Astrocyte (in vitro differentiated cells and primary cell): ENCODE results near the gene SPG11. TPM values are rescaled to one million over a fixed set of nuclear protein-coding genes. Genes with fewer than 3 reads are reported as not detected.
"Not testable (repeated sequence)": the region's sequence is repeated elsewhere in the genome, so short reads cannot be mapped to it uniquely, and the experiment has no call there.

ENCODE experiments used
- DNase-seq: peaks from one replicate; pipeline ENCODE4 v3.0.0-alpha.2; 2010; ENCODE audit warnings: low read depth
- FAIRE-seq: peaks from 2 replicates; lab custom pipeline; 2011; peaks lifted over from hg19 to GRCh38; lab: Jason Lieb, UNC
- H2AFZ ChIP-seq: 2 replicates; pipeline ENCODE4 v1.6.0; 2012; ENCODE audit warnings: low read depth, low read length, inconsistent platforms
- H3K27ac ChIP-seq: 2 replicates; pipeline ENCODE4 v1.5.1; 2011; ENCODE audit warnings: low read depth, low read length, inconsistent platforms
- H3K27me3 ChIP-seq: 2 replicates; pipeline ENCODE4 v1.6.0; 2011; ENCODE audit warnings: low read length, inconsistent platforms; ENCODE audit not compliant: insufficient read depth
- H3K36me3 ChIP-seq: 2 replicates; pipeline ENCODE4 v1.5.1; 2011; ENCODE audit warnings: low read length, inconsistent platforms; ENCODE audit not compliant: insufficient read depth
- H3K4me1 ChIP-seq: 2 replicates; pipeline ENCODE4 v1.5.1; 2011; ENCODE audit warnings: low read length, inconsistent platforms; ENCODE audit not compliant: insufficient read depth
- H3K4me2 ChIP-seq: 2 replicates; pipeline ENCODE4 v1.6.0; 2012; ENCODE audit warnings: low read length, inconsistent platforms
- H3K4me3 ChIP-seq: 2 replicates; pipeline ENCODE4 v1.5.1; 2011; ENCODE audit warnings: low read depth, mild to moderate bottlenecking, low read length, inconsistent platforms; ENCODE audit not compliant: insufficient read depth
- H3K79me2 ChIP-seq: 2 replicates; pipeline ENCODE4 v1.6.0; 2012; ENCODE audit warnings: mild to moderate bottlenecking, low read length, inconsistent platforms; ENCODE audit not compliant: insufficient read depth
- H3K9ac ChIP-seq: 2 replicates; pipeline ENCODE4 v1.6.0; 2012; ENCODE audit warnings: mild to moderate bottlenecking, low read length, inconsistent platforms
- H3K9me3 ChIP-seq: 2 replicates; pipeline ENCODE4 v1.5.1; 2012; ENCODE audit warnings: low read depth, mild to moderate bottlenecking, low read length, inconsistent platforms; ENCODE audit not compliant: insufficient read depth
- H4K20me1 ChIP-seq: 2 replicates; pipeline ENCODE4 v1.6.0; 2012; ENCODE audit warnings: low read length, inconsistent platforms; ENCODE audit not compliant: insufficient read depth
- H3K27ac Mint-ChIP-seq: one replicate; pipeline ENCODE4 v1.8.0; 2021; ENCODE audit warnings: mild to moderate bottlenecking, mixed read lengths; ENCODE audit not compliant: unreplicated experiment
- H3K27me3 Mint-ChIP-seq: one replicate; pipeline ENCODE4 v1.8.0; 2021; ENCODE audit warnings: low read depth, mixed read lengths; ENCODE audit not compliant: unreplicated experiment
- H3K36me3 Mint-ChIP-seq: one replicate; pipeline ENCODE4 v1.8.0; 2021; ENCODE audit warnings: low read depth, mixed read lengths; ENCODE audit not compliant: unreplicated experiment
- H3K4me1 Mint-ChIP-seq: one replicate; pipeline ENCODE4 v1.8.0; 2021; ENCODE audit warnings: low read depth, mixed read lengths; ENCODE audit not compliant: unreplicated experiment
- H3K4me3 Mint-ChIP-seq: one replicate; pipeline ENCODE4 v1.8.0; 2021; ENCODE audit warnings: mild to moderate bottlenecking, moderate library complexity, mixed read lengths; ENCODE audit not compliant: unreplicated experiment
- H3K9me3 Mint-ChIP-seq: one replicate; pipeline ENCODE4 v1.8.0; 2021; ENCODE audit warnings: mild to moderate bottlenecking, mixed read lengths; ENCODE audit not compliant: unreplicated experiment
- CTCF ChIP-seq: IDR thresholded peaks from 2 replicates; pipeline ENCODE4 v1.5.1; 2011; ENCODE audit warnings: low read depth, mild to moderate bottlenecking, inconsistent platforms, low read length, moderate library complexity; ENCODE audit not compliant: insufficient read depth
- EZH2 ChIP-seq: IDR thresholded peaks from 2 replicates; pipeline ENCODE4 v1.6.1; 2012; ENCODE audit warnings: mild to moderate bottlenecking, low read length, inconsistent platforms; ENCODE audit not compliant: insufficient read depth
- total RNA-seq: library from RNA; stranded (reverse); gene quantifications from 2 replicates; pipeline ENCODE4 v1.2.1, GENCODE V29; 2021

SPG11 gene
- total RNA-seq, 1 donor from 2014 or later, result 34.4 TPM

- FAIRE-seq (no peak), DNase-seq (peak; percentile 17)
- no peak overlapping the region for H3K27ac ChIP-seq
- H3K36me3 Mint-ChIP-seq, result peaks cover 14% of the 10 kb centered on the region
- H3K36me3 ChIP-seq, result peaks cover 9% of the 10 kb centered on the region
- H3K4me3 Mint-ChIP-seq, result no peak overlapping the region
- H3K4me3 ChIP-seq, result no peak overlapping the region
- no peak overlapping the region for H2AFZ ChIP-seq
- no peaks in the 10 kb centered on the region for H3K9me3 ChIP-seq
- TF ChIP-seq EZH2 (no peak), CTCF (no peak)
- no peaks in the 10 kb centered on the region for H3K4me1 ChIP-seq
- no peaks in the 10 kb centered on the region for H3K4me1 Mint-ChIP-seq
- H3K27me3 Mint-ChIP-seq, result no peaks in the 10 kb centered on the region
- H3K4me2 ChIP-seq, result no peak overlapping the region
- no peaks in the 10 kb centered on the region for H3K79me2 ChIP-seq
- H3K27me3 ChIP-seq, result no peaks in the 10 kb centered on the region
- no peak overlapping the region for H3K9ac ChIP-seq
- no peaks in the 10 kb centered on the region for H3K9me3 Mint-ChIP-seq
- H3K27ac Mint-ChIP-seq, result peak overlapping the region; percentile 77
- H4K20me1 ChIP-seq, result no peaks in the 10 kb centered on the region
These were observed 29.9 kb downstream of the SPG11 start for GRCh38 chr15:44633603-44634002.

GRCh38 chr15:44625286-44625685 is 38.2 kb downstream of the SPG11 start:
- H3K4me3 Mint-ChIP-seq, H3K27me3 Mint-ChIP-seq, H3K79me2 ChIP-seq, H4K20me1 ChIP-seq, H3K27ac ChIP-seq, H3K4me2 ChIP-seq, H3K27me3 ChIP-seq, H3K9ac ChIP-seq, H3K27ac Mint-ChIP-seq, H3K4me1 Mint-ChIP-seq, H3K4me3 ChIP-seq, DNase-seq, H3K4me1 ChIP-seq, H3K9me3 ChIP-seq, H3K9me3 Mint-ChIP-seq, FAIRE-seq, H2AFZ ChIP-seq: not testable (repeated sequence)
- peaks cover 27% of the 10 kb centered on the region for H3K36me3 ChIP-seq
- peaks cover 11% of the 10 kb centered on the region for H3K36me3 Mint-ChIP-seq

- Mint-ChIP-seq H3K4me3 (no peak overlapping the region), H3K36me3 (peaks cover 9% of the 10 kb centered on the region), H3K9me3 (no peaks in the 10 kb centered on the region), H3K4me1 (no peaks in the 10 kb centered on the region), H3K27ac (no peak overlapping the region), H3K27me3 (no peaks in the 10 kb centered on the region)
- Histone ChIP-seq H3K9me3 (no peaks in the 10 kb centered on the region), H3K4me3 (no peak overlapping the region), H2AFZ (no peak overlapping the region), H3K79me2 (no peaks in the 10 kb centered on the region), H3K27me3 (no peaks in the 10 kb centered on the region), H3K9ac (no peak overlapping the region), H3K4me1 (no peaks in the 10 kb centered on the region), H4K20me1 (no peaks in the 10 kb centered on the region), H3K4me2 (no peak overlapping the region), H3K36me3 (peaks cover 26% of the 10 kb centered on the region), H3K27ac (no peak overlapping the region)
- no peak for FAIRE-seq
- no peak for DNase-seq
- TF ChIP-seq EZH2, result no peak
- no peak for TF ChIP-seq CTCF
These were observed 40.3 kb downstream of the SPG11 start for GRCh38 chr15:44623178-44623577.
